H1 (cell line): ENCODE data around the gene E2F1. TPM values are rescaled to one million over a fixed set of nuclear protein-coding genes. Genes with fewer than 3 reads are reported as not detected.
A peak's percentile ranks its signal among the peaks of the same experiment; 100 is the strongest.

Source experiments
- CTBP2 ChIP-seq: IDR thresholded peaks from 2 replicates; pipeline ENCODE4 v1.7.0; 2011; ENCODE audit warnings: borderline replicate concordance, mild to moderate bottlenecking, moderate library complexity, mixed read lengths, low read length; ENCODE audit not compliant: insufficient read depth, insufficient read length
- FOSL1 ChIP-seq: IDR thresholded peaks from 2 replicates; pipeline ENCODE4 v1.6.1; 2011; ENCODE audit warnings: mild to moderate bottlenecking, low read depth, low read length, moderate library complexity; ENCODE audit not compliant: insufficient read depth
- KDM4A ChIP-seq: IDR thresholded peaks from one replicate; pipeline ENCODE4 v1.7.1; 2012; ENCODE audit warnings: low read depth, mild to moderate bottlenecking, moderate library complexity, low read length, inconsistent platforms; ENCODE audit not compliant: severe bottlenecking
- RAD21 ChIP-seq, 2 experiments: IDR thresholded peaks in 1 of 2; conservative IDR thresholded peaks in 1 of 2; 2 replicates each; pipeline ENCODE4 v1.6.1; 2011; ENCODE audit warnings: low read depth in 2 of 2, low read length in 2 of 2, improper control_type of control experiment in 1 of 2, inconsistent platforms in 1 of 2, mild to moderate bottlenecking in 1 of 2, moderate library complexity in 1 of 2
- SRF ChIP-seq: IDR thresholded peaks from 2 replicates; pipeline ENCODE4 v1.6.1; 2011; ENCODE audit warnings: mild to moderate bottlenecking, low read depth, low read length, moderate library complexity
- SUZ12 ChIP-seq: fragments of 200-600 bp; sonication (generic); IDR thresholded peaks from 2 replicates; pipeline ENCODE4 v1.6.1; 2012; ENCODE audit warnings: mild to moderate bottlenecking, inconsistent platforms, low read length, moderate library complexity, mixed read lengths
- polyA plus RNA-seq, 7 experiments: library from polyadenylated mRNA; depleted of rRNA in 3 of 7; stranded (reverse) in 5 of 7; unstranded in 2 of 7; fragments of >200 nt in 5 of 7; fragments of 200-250 nt in 2 of 7; gene quantifications; 1 replicate in 5 of 7; 2 replicates in 1 of 7; 4 replicates in 1 of 7; pipeline versions ENCODE4 v1.2.1 to v1.2.3, GENCODE V29; 2011 to 2013; ENCODE audit warnings: missing spikeins in 2 of 7, mixed read lengths in 2 of 7
- total RNA-seq: library from RNA; stranded (reverse); fragmentation: NEBNext Ultra II Directional; extraction: Animal tissue kit (Norgen Biotek cat#: 25700); gene quantifications from 2 replicates; pipeline ENCODE4 v1.2.1, GENCODE V29; 2021
- TF ChIP-seq, protein P1 (sequence below): IDR thresholded peaks from 2 replicates; pipeline ENCODE4 v1.6.1; 2011; ENCODE audit warnings: low read length, improper control_type of control experiment

Gene E2F1
- total and polyA plus RNA-seq, 2 of the 8 experiments (the other 6 are each of a cell fraction or from before 2014, with no cell fraction given), result 33.4 to 35.8 TPM

GRCh38 chr20:33674294-33675135, 11.7 kb downstream of the E2F1 start, which contains the start of gene NECAB3 (continued):
- peak; percentile 7 for TF ChIP-seq KDM4A
- TF ChIP-seq CTBP2, result no peak
- TF ChIP-seq SRF, result no peak
- TF ChIP-seq FOSL1, result no peak
- TF ChIP-seq SUZ12, result no peak
- TF ChIP-seq, protein P1, sequence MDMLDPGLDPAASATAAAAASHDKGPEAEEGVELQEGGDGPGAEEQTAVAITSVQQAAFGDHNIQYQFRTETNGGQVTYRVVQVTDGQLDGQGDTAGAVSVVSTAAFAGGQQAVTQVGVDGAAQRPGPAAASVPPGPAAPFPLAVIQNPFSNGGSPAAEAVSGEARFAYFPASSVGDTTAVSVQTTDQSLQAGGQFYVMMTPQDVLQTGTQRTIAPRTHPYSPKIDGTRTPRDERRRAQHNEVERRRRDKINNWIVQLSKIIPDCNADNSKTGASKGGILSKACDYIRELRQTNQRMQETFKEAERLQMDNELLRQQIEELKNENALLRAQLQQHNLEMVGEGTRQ, result no peak
- no peak for TF ChIP-seq RAD21 (IDR thresholded peaks at IDR 0.05 in 1 of 2, conservative IDR thresholded peaks at IDR 0.05 in 1 of 2; ENCODE audit: low read depth in 2 of 2, low read length in 2 of 2)
